K562 (cell line): ENCODE measurements around the gene TRNAU1AP. TPM values are rescaled to one million over a fixed set of nuclear protein-coding genes. Genes with fewer than 3 reads are reported as not detected.

ENCODE experiments used
- ATAC-seq: fragments of 200-7000 bp; cut with Tn5 transposase; 3 replicates; pipeline ENCODE4 v1.9.1; 2020; ENCODE audit warnings: moderate library complexity
- BruUV-seq: library from RNA; stranded (reverse); fragments of 400-500 nt; replicated peaks from 2 replicates; lab custom pipeline; 2021; lab: Mats Ljungman, UMichigan
- CTCF ChIA-PET: fragments of 300-600 bp; formaldehyde crosslinking; extraction: SDS; loops from one replicate; lab custom pipeline; 2021; ENCODE audit warnings: low intra/inter-chr PET ratio; lab: Yijun Ruan, JAX
- POLR2A ChIA-PET: fragments of 300-600, 350-650 bp; sonication (Branson Sonifier 250); formaldehyde crosslinking; extraction: SDS; loops from one replicate; lab custom pipeline; 2021; ENCODE audit warnings: antibody characterized with exemption, inconsistent platforms; lab: Yijun Ruan, JAX
- DNase-seq, 4 experiments: peaks; one replicate each; pipeline versions ENCODE4 v3.0.0 to v3.0.0-alpha.2; 2011 to 2018; ENCODE audit warnings: low spot score in 3 of 4, mixed read lengths in 3 of 4; ENCODE audit errors: extremely low read depth in 1 of 4
- FAIRE-seq: peaks from 2 replicates; lab custom pipeline; 2011; peaks lifted over from hg19 to GRCh38; lab: Jason Lieb, UNC
- H2AFZ ChIP-seq: 2 replicates; pipeline ENCODE4 v1.6.0; 2011; ENCODE audit warnings: low read depth, low read length, control low read depth, inconsistent platforms
- H3K27ac ChIP-seq: fragments of 200-600 bp; 3 replicates; pipeline ENCODE4 v1.8.0; 2011; ENCODE audit warnings: low read depth, mild to moderate bottlenecking, control low read depth, inconsistent platforms, low read length, moderate library complexity, mixed read lengths; ENCODE audit errors: extremely low read depth
- H3K27me3 ChIP-seq, 2 experiments: fragments of 300-600 bp in 1 of 2; 2 replicates in 1 of 2; 3 replicates in 1 of 2; pipeline versions ENCODE4 v1.6.0 to v1.8.0; 2011; ENCODE audit warnings: inconsistent platforms in 2 of 2, low read length in 2 of 2, mild to moderate bottlenecking in 1 of 2, mixed read lengths in 1 of 2, moderate library complexity in 1 of 2; ENCODE audit not compliant: control insufficient read depth in 2 of 2, insufficient read depth in 2 of 2
- H3K36me3 ChIP-seq: fragments of 300-600 bp; 3 replicates; pipeline ENCODE4 v1.8.0; 2011; ENCODE audit warnings: mild to moderate bottlenecking, low read length, inconsistent platforms; ENCODE audit not compliant: control insufficient read depth, insufficient read depth
- H3K4me1 ChIP-seq, 2 experiments: fragments of 200-600 bp in 1 of 2; replicated peaks in 1 of 2; 2 replicates in 1 of 2; 3 replicates in 1 of 2; pipeline versions ENCODE4 v1.5.1 to v1.8.0; 2011; ENCODE audit warnings: inconsistent platforms in 2 of 2, low read length in 2 of 2, mild to moderate bottlenecking in 1 of 2, mixed read lengths in 1 of 2, moderate library complexity in 1 of 2; ENCODE audit not compliant: control insufficient read depth in 2 of 2, insufficient read depth in 2 of 2
- H3K4me2 ChIP-seq: 2 replicates; pipeline ENCODE4 v1.6.1; 2011; ENCODE audit warnings: low read length, control low read depth, inconsistent platforms, mixed read lengths; ENCODE audit not compliant: insufficient read depth
- H3K4me3 ChIP-seq: fragments of 200-600 bp; sonication (generic), shearing (Covaris generic); 2 replicates; pipeline ENCODE4 v1.5.1; 2016; ENCODE audit warnings: control low read depth, inconsistent platforms
- H3K79me2 ChIP-seq: fragments of 200-600 bp; 3 replicates; pipeline ENCODE4 v1.8.0; 2011; ENCODE audit warnings: low read length, inconsistent platforms; ENCODE audit not compliant: control insufficient read depth, insufficient read depth
- H3K9ac ChIP-seq, 2 experiments: 2 replicates each; pipeline versions ENCODE4 v1.6.0 to v1.6.1; 2011; ENCODE audit warnings: low read depth in 2 of 2, low read length in 2 of 2, control low read depth in 1 of 2, inconsistent platforms in 1 of 2, mild to moderate bottlenecking in 1 of 2, mixed read lengths in 1 of 2; ENCODE audit not compliant: insufficient read depth in 1 of 2
- H3K9me1 ChIP-seq: one replicate; pipeline ENCODE4 v1.6.0; 2011; ENCODE audit warnings: inconsistent platforms, mild to moderate bottlenecking, low read length, moderate library complexity; ENCODE audit not compliant: control insufficient read depth, insufficient read depth
- H3K9me3 ChIP-seq: replicated peaks from 2 replicates; pipeline ENCODE4 v1.5.1; 2011; ENCODE audit warnings: low read depth, low read length, inconsistent platforms; ENCODE audit not compliant: control insufficient read depth, insufficient read depth
- H4K20me1 ChIP-seq: replicated peaks from 2 replicates; pipeline ENCODE4 v1.6.1; 2011; ENCODE audit warnings: low read length, inconsistent platforms, mixed read lengths; ENCODE audit not compliant: control insufficient read depth, insufficient read depth
- CXXC5 ChIP-seq: fragments of 250-450 bp; sonication (Bioruptor Pico); IDR thresholded peaks from 2 replicates; pipeline ENCODE4 v1.8.0; 2022; ENCODE audit warnings: inconsistent platforms, mild to moderate bottlenecking, moderate library complexity
- DEAF1 ChIP-seq: fragments of 450-650 bp; formaldehyde crosslinking; IDR thresholded peaks from 2 replicates; pipeline ENCODE4 v1.4.0; 2020; ENCODE audit warnings: mild to moderate bottlenecking, moderate library complexity
- DNMT1 ChIP-seq: fragments of 450-650 bp; IDR thresholded peaks from 2 replicates; pipeline ENCODE4 v1.6.1; 2016; ENCODE audit warnings: antibody characterized with exemption, mild to moderate bottlenecking
- FOXA1 ChIP-seq: fragments of 450-650 bp; IDR thresholded peaks from 2 replicates; pipeline ENCODE4 v1.6.1; 2016; ENCODE audit warnings: mild to moderate bottlenecking, borderline replicate concordance
- HES1 ChIP-seq: fragments of 450-650 bp; IDR thresholded peaks from 2 replicates; pipeline ENCODE4 v1.6.1; 2016; ENCODE audit warnings: low read depth, mild to moderate bottlenecking, moderate library complexity
- HEY1 ChIP-seq: fragments of 250-450 bp; sonication (Bioruptor Pico); IDR thresholded peaks from 2 replicates; pipeline ENCODE4 v1.5.0; 2020; ENCODE audit warnings: mild to moderate bottlenecking, moderate library complexity, borderline replicate concordance
- MAFF ChIP-seq: IDR thresholded peaks from 2 replicates; pipeline ENCODE4 v1.6.1; 2012; ENCODE audit warnings: low read length, improper control_type of control experiment
- MCM2 ChIP-seq: fragments of 450-650 bp; IDR thresholded peaks from 2 replicates; pipeline ENCODE4 v1.6.1; 2017; ENCODE audit warnings: low read depth, mild to moderate bottlenecking
- POLR3A ChIP-seq: IDR thresholded peaks from 2 replicates; pipeline ENCODE4 v1.6.1; 2011; ENCODE audit warnings: borderline replicate concordance, mild to moderate bottlenecking, moderate library complexity; ENCODE audit not compliant: insufficient read length, insufficient read depth; ENCODE audit errors: extremely low read depth
- PPARD ChIP-seq: fragments of 250-450 bp; sonication (Bioruptor Pico); IDR thresholded peaks from 2 replicates; pipeline ENCODE4 v1.8.0; 2022; ENCODE audit warnings: inconsistent platforms, mild to moderate bottlenecking, moderate library complexity
- RBM34 ChIP-seq: fragments of 200-400 bp; formaldehyde crosslinking; IDR thresholded peaks from 2 replicates; pipeline ENCODE4 v1.6.1; 2018; ENCODE audit warnings: low read length, borderline replicate concordance; ENCODE audit not compliant: insufficient read depth
- TEAD2 ChIP-seq: fragments of 450-650 bp; IDR thresholded peaks from 2 replicates; pipeline ENCODE4 v1.6.1; 2016; ENCODE audit warnings: missing genetic modification characterization, control low read depth, missing compliant biosample characterization
- THRA ChIP-seq: fragments of 450-650 bp; IDR thresholded peaks from 2 replicates; pipeline ENCODE4 v1.6.1; 2017; ENCODE audit warnings: mild to moderate bottlenecking, moderate library complexity
- ZBTB7A ChIP-seq: IDR thresholded peaks from 2 replicates; pipeline ENCODE4 v1.6.1; 2011; ENCODE audit warnings: low read depth, mild to moderate bottlenecking, low read length, moderate library complexity, borderline replicate concordance; ENCODE audit not compliant: control insufficient read depth
- ZFP1 ChIP-seq: fragments of 450-650 bp; formaldehyde crosslinking; IDR thresholded peaks from 2 replicates; pipeline ENCODE4 v1.4.0; 2020; ENCODE audit warnings: mild to moderate bottlenecking, mixed read lengths
- ZNF143 ChIP-seq: sonication (generic); formaldehyde crosslinking; IDR thresholded peaks from 2 replicates; pipeline ENCODE4 v1.9.0; 2022; ENCODE audit warnings: mild to moderate bottlenecking, missing genetic modification reagents
- ZNF778 ChIP-seq: fragments of 450-650 bp; formaldehyde crosslinking; IDR thresholded peaks from 2 replicates; pipeline ENCODE4 v1.4.0; 2020; ENCODE audit warnings: mild to moderate bottlenecking, moderate library complexity
- WGBS: fragments of 100-300 bp; shearing (Covaris generic); methylation state at CpG from one replicate; pipeline ENCODE4 v1.1.6; 2016; ENCODE audit warnings: low coverage, mixed read lengths; ENCODE audit not compliant: insufficient coverage; ENCODE audit errors: missing lambda C conversion rate; 5-methylcytosine and 5-hydroxymethylcytosine counted together
- in situ Hi-C: fragments of 300-500 bp; cut with MboI; formaldehyde crosslinking; loops from 4 replicates; pipeline ENCODE4 v1.15.0; 2018; ENCODE audit warnings: inconsistent platforms, mixed read lengths
- intact Hi-C: fragments of 100-400 bp; cut with micrococcal nuclease; formaldehyde crosslinking; loops from 2 replicates; pipeline ENCODE4 v1.14.2; 2022
- polyA plus RNA-seq, 8 experiments: library from polyadenylated mRNA; depleted of rRNA in 4 of 8; stranded (reverse) in 5 of 8; unstranded in 3 of 8; fragments of >200 nt; fragmentation: Nextera tagmentation in 2 of 8; fragmentation: Illumina TruSeq in 1 of 8; extraction: Ambion mirVana in 2 of 8; extraction: Trizol in 1 of 8; gene quantifications; 2 replicates each; pipeline versions ENCODE4 v1.2.1 to v1.2.3, GENCODE V29; 2011 to 2014; ENCODE audit warnings: inconsistent platforms in 1 of 8, missing spikeins in 1 of 8
- total RNA-seq, 7 experiments: library from RNA; depleted of rRNA in 6 of 7; stranded (reverse); fragments of >200 nt in 6 of 7; fragmentation: Illumina TruSeq in 2 of 7; extraction: Trizol in 2 of 7; gene quantifications; 2 replicates each; pipeline versions ENCODE4 v1.2.1 to v1.2.3, GENCODE V29; 2011 to 2021; ENCODE audit warnings: low replicate concordance in 1 of 7

TRNAU1AP gene
- total and polyA plus RNA-seq, 9 of the 15 experiments (the other 6 are each of a cell fraction or from before 2014, with no cell fraction given): 34.9 to 110 (median 46.3) TPM

- Histone ChIP-seq H3K79me2 (no peaks in the 10 kb centered on the region), H3K9me3 (no peaks in the 10 kb centered on the region)
- CTCF ChIA-PET: interaction anchor here (0.7 to 3.5 kb wide), 5 partner anchors 83 to 744 kb away, joined by 3 to 56 read pairs (median 8); no protein-coding TSS in a partner anchor
- no peak for TF ChIP-seq DEAF1 (CRISPR knock-in tag)
- TF ChIP-seq HES1: no peak
- TF ChIP-seq TEAD2 (tag): no peak
- no peak for TF ChIP-seq THRA
- no peak for TF ChIP-seq RBM34
- no peak for TF ChIP-seq POLR3A
- TF ChIP-seq DNMT1: no peak
- no peak for TF ChIP-seq CXXC5 (CRISPR knock-in tag)
- TF ChIP-seq ZFP1 (CRISPR knock-in tag): no peak
- no peak for TF ChIP-seq ZNF143 (CRISPR knock-in tag)
- no peak for TF ChIP-seq ZBTB7A
- TF ChIP-seq FOXA1: no peak
- TF ChIP-seq PPARD (CRISPR knock-in tag): no peak
- TF ChIP-seq ZNF778: no peak
- TF ChIP-seq MAFF: no peak
- TF ChIP-seq HEY1 (CRISPR knock-in tag): no peak
- TF ChIP-seq MCM2: no peak
- TF ChIP-seq, all 486 proteins: peak for 0
- intact Hi-C loops: loop anchor here (2.0 to 5.0 kb wide), 5 partner anchors 49 to 509 kb away; partner anchors contain the start of gene TRNAU1AP
- BruUV-seq: no TSS peak
- Histone ChIP-seq H3K9ac (no peak overlapping the region), H4K20me1 (no peaks in the 10 kb centered on the region), H3K36me3 (peaks cover 43% of the 10 kb centered on the region; the same call in 2 of the 3 replicates), H3K4me1 (no peaks in the 10 kb centered on the region), H3K27me3 (no peaks in the 10 kb centered on the region), H3K27ac (no peak overlapping the region), H3K4me3 (no peak overlapping the region), H3K9me1 (no peaks in the 10 kb centered on the region), H3K4me2 (no peak overlapping the region), H2AFZ (no peak overlapping the region)
- in situ Hi-C loops: loop anchor here (5.0 kb wide), 2 partner anchors 84 to 194 kb away; no protein-coding TSS in a partner anchor
- ATAC-seq: no peak
- FAIRE-seq: no peak
- no peak for DNase-seq
- WGBS: 74% methylated on average over 3 of the region's 3 CpGs
- POLR2A ChIA-PET: interaction anchor here (0.9 to 7.3 kb wide), 6 partner anchors 20 to 189 kb away, joined by 3 to 81 read pairs (median 6); partner anchors contain the start of gene RCC1
Observed at GRCh38 chr1:28601696-28602095, 48.8 kb downstream of the TRNAU1AP start.
